SK-N-SH (cell line): ENCODE data around the gene ZDHHC24. TPM values are rescaled to one million over a fixed set of nuclear protein-coding genes. Genes with fewer than 3 reads are reported as not detected.
A peak's percentile ranks its signal among the peaks of the same experiment; 100 is the strongest.

Source experiments
- CTCF ChIA-PET: fragments of 300-600, 350-600 bp; formaldehyde crosslinking; extraction: SDS; loops from one replicate; lab custom pipeline; 2021; lab: Yijun Ruan, JAX
- POLR2A ChIA-PET: fragments of 350-600 bp; sonication (Branson Sonifier 250); formaldehyde crosslinking; extraction: SDS; loops from one replicate; lab custom pipeline; 2020; ENCODE audit warnings: antibody characterized with exemption, inconsistent platforms; lab: Yijun Ruan, JAX
- DNase-seq: peaks from one replicate; pipeline ENCODE4 v3.0.0; 2012
- H2AFZ ChIP-seq: fragments of 200-600 bp; sonication (generic); 2 replicates; pipeline ENCODE4 v1.8.1; 2016; ENCODE audit warnings: antibody characterized with exemption, mild to moderate bottlenecking, low read depth
- H3F3A ChIP-seq: fragments of 200-600 bp; sonication (generic); replicated peaks from 2 replicates; pipeline ENCODE3; 2016; ENCODE audit warnings: antibody characterized with exemption, mild to moderate bottlenecking; ENCODE audit not compliant: insufficient read depth
- H3K27ac ChIP-seq, 2 experiments: fragments of 200-500 bp in 1 of 2; fragments of 200-600 bp in 1 of 2; sonication (Bioruptor generic) in 1 of 2; sonication (generic), shearing (Covaris generic) in 1 of 2; 2 replicates each; pipeline versions ENCODE4 v1.5.1 to v1.6.1; 2014 to 2016; ENCODE audit warnings: low read depth in 2 of 2, inconsistent platforms in 1 of 2, low read length in 1 of 2, mild to moderate bottlenecking in 1 of 2, mixed read lengths in 1 of 2
- H3K27me3 ChIP-seq: fragments of 200-600 bp; sonication (generic), shearing (Covaris generic); 2 replicates; pipeline ENCODE4 v1.6.1; 2016; ENCODE audit warnings: mixed run types; ENCODE audit not compliant: insufficient read depth
- H3K36me3 ChIP-seq, 2 experiments: fragments of 200-500 bp in 1 of 2; fragments of 200-600 bp in 1 of 2; sonication (Bioruptor generic) in 1 of 2; sonication (generic) in 1 of 2; replicated peaks in 1 of 2; 2 replicates each; pipeline versions ENCODE3 to v1.5.1; 2014 to 2016; ENCODE audit warnings: low read length in 1 of 2, mild to moderate bottlenecking in 1 of 2; ENCODE audit not compliant: insufficient read depth in 2 of 2, control insufficient read depth in 1 of 2
- H3K4me1 ChIP-seq, 2 experiments: fragments of 200-500 bp in 1 of 2; fragments of 200-600 bp in 1 of 2; sonication (Bioruptor generic) in 1 of 2; sonication (generic), shearing (Covaris generic) in 1 of 2; 2 replicates each; pipeline versions ENCODE4 v1.5.1 to v1.6.1; 2014 to 2016; ENCODE audit warnings: low read depth in 1 of 2, low read length in 1 of 2, mixed run types in 1 of 2; ENCODE audit not compliant: insufficient read depth in 2 of 2, control insufficient read depth in 1 of 2
- H3K4me2 ChIP-seq: fragments of 200-600 bp; sonication (generic), shearing (Covaris generic); 2 replicates; pipeline ENCODE4 v1.6.1; 2017; ENCODE audit warnings: mixed run types
- H3K4me3 ChIP-seq, 2 experiments: fragments of 200-500 bp in 1 of 2; fragments of 200-600 bp in 1 of 2; sonication (Bioruptor generic) in 1 of 2; sonication (generic), shearing (Covaris generic) in 1 of 2; 2 replicates each; pipeline versions ENCODE4 v1.5.1 to v1.8.1; 2014 to 2016; ENCODE audit warnings: low read depth in 2 of 2, inconsistent platforms in 1 of 2, low read length in 1 of 2, mild to moderate bottlenecking in 1 of 2, mixed read lengths in 1 of 2, moderate library complexity in 1 of 2
- H3K79me2 ChIP-seq: fragments of 200-600 bp; sonication (generic); 2 replicates; pipeline ENCODE4 v1.8.1; 2017; ENCODE audit warnings: mild to moderate bottlenecking; ENCODE audit not compliant: insufficient read depth
- H3K9ac ChIP-seq: fragments of 200-600 bp; sonication (generic); 2 replicates; pipeline ENCODE4 v1.6.1; 2017; ENCODE audit warnings: mixed run types
- H3K9me2 ChIP-seq: fragments of 200-600 bp; sonication (generic); 2 replicates; pipeline ENCODE4 v1.6.1; 2017; ENCODE audit warnings: mixed run types
- H3K9me3 ChIP-seq: fragments of 200-600 bp; sonication (generic); 2 replicates; pipeline ENCODE4 v1.6.1; 2017; ENCODE audit warnings: mixed run types, mild to moderate bottlenecking, moderate library complexity
- H4K20me1 ChIP-seq: fragments of 200-600 bp; sonication (generic); 2 replicates; pipeline ENCODE4 v1.6.1; 2017; ENCODE audit warnings: mild to moderate bottlenecking, mixed run types; ENCODE audit not compliant: insufficient read depth
- EP300 ChIP-seq, 2 experiments: IDR thresholded peaks; 2 replicates each; pipeline versions ENCODE4 v1.4.0 to v1.6.1; 2012; ENCODE audit warnings: borderline replicate concordance in 1 of 2, low read depth in 1 of 2, low read length in 1 of 2
- EZH2phosphoT487 ChIP-seq: fragments of 200-600 bp; sonication (generic); IDR thresholded peaks from 2 replicates; pipeline ENCODE4 v1.6.1; 2017; ENCODE audit warnings: low read depth, mixed run types, mild to moderate bottlenecking, antibody characterized with exemption, moderate library complexity, borderline replicate concordance
- FOXJ3 ChIP-seq: sonication (generic); formaldehyde crosslinking; IDR thresholded peaks from 2 replicates; pipeline ENCODE4 v1.5.1; 2020; ENCODE audit warnings: mild to moderate bottlenecking, missing genetic modification reagents
- FOXM1 ChIP-seq: IDR thresholded peaks from 2 replicates; pipeline ENCODE4 v1.4.0; 2012; ENCODE audit warnings: low read depth, mild to moderate bottlenecking
- GABPA ChIP-seq: IDR thresholded peaks from 2 replicates; pipeline ENCODE4 v1.4.0; 2012; ENCODE audit warnings: low read depth, mild to moderate bottlenecking
- MEF2A ChIP-seq: IDR thresholded peaks from 2 replicates; pipeline ENCODE4 v1.4.0; 2012; ENCODE audit warnings: low read depth, borderline replicate concordance
- MXI1 ChIP-seq: IDR thresholded peaks from 2 replicates; pipeline ENCODE4 v1.6.1; 2012; ENCODE audit warnings: mild to moderate bottlenecking, low read depth, low read length, improper control_type of control experiment
- NRF1 ChIP-seq: IDR thresholded peaks from 2 replicates; pipeline ENCODE4 v1.6.1; 2012; ENCODE audit warnings: low read depth, mild to moderate bottlenecking, low read length
- POLR2AphosphoS5 ChIP-seq: IDR thresholded peaks from 2 replicates; pipeline ENCODE4 v1.6.1; 2012; ENCODE audit warnings: low read depth, low read length
- RAD21 ChIP-seq: IDR thresholded peaks from 2 replicates; pipeline ENCODE4 v1.6.1; 2012; ENCODE audit warnings: mild to moderate bottlenecking, low read length
- RCOR1 ChIP-seq: fragments of 150-350 bp; IDR thresholded peaks from 2 replicates; pipeline ENCODE4 v1.6.1; 2017; ENCODE audit warnings: antibody characterized with exemption, low read length
- RFX5 ChIP-seq: IDR thresholded peaks from 2 replicates; pipeline ENCODE4 v1.6.1; 2012; ENCODE audit warnings: mild to moderate bottlenecking, improper control_type of control experiment, low read length
- RXRA ChIP-seq: IDR thresholded peaks from 2 replicates; pipeline ENCODE4 v1.4.0; 2012; ENCODE audit warnings: low read depth, mild to moderate bottlenecking, borderline replicate concordance
- SIN3A ChIP-seq: IDR thresholded peaks from 2 replicates; pipeline ENCODE4 v1.6.1; 2012; ENCODE audit warnings: low read depth, mild to moderate bottlenecking, low read length, moderate library complexity, borderline replicate concordance
- SMC3 ChIP-seq: IDR thresholded peaks from 2 replicates; pipeline ENCODE4 v1.6.1; 2012; ENCODE audit warnings: low read depth, low read length, improper control_type of control experiment
- TAF1 ChIP-seq: IDR thresholded peaks from 2 replicates; pipeline ENCODE4 v1.6.1; 2012; ENCODE audit warnings: low read depth, mild to moderate bottlenecking, low read length, moderate library complexity, borderline replicate concordance
- TCF12 ChIP-seq: IDR thresholded peaks from 2 replicates; pipeline ENCODE4 v1.4.0; 2012
- YY1 ChIP-seq: IDR thresholded peaks from 2 replicates; pipeline ENCODE4 v1.4.0; 2012; ENCODE audit warnings: low read depth, mild to moderate bottlenecking
- WGBS: methylation state at CpG from one replicate; pipeline ENCODE4 v1.1.6; 2017; ENCODE audit warnings: low lambda C conversion rate; 5-methylcytosine and 5-hydroxymethylcytosine counted together
- polyA plus RNA-seq, 3 experiments: library from polyadenylated mRNA; depleted of rRNA; stranded (reverse); fragments of >200 nt; gene quantifications; 2 replicates each; pipeline ENCODE4 v1.2.3, GENCODE V29; 2012
- TF ChIP-seq, protein P1 (sequence below): IDR thresholded peaks from 2 replicates; pipeline ENCODE4 v1.6.1; 2012; ENCODE audit warnings: mild to moderate bottlenecking, low read depth, low read length, moderate library complexity
- TF ChIP-seq, protein P2 (sequence below): fragments of 200-600 bp; sonication (generic); IDR thresholded peaks from 2 replicates; pipeline ENCODE4 v1.6.1; 2017; ENCODE audit warnings: antibody characterized with exemption, mild to moderate bottlenecking, moderate library complexity
- TF ChIP-seq, protein P3 (sequence below): IDR thresholded peaks from 2 replicates; pipeline ENCODE4 v1.4.0; 2012; ENCODE audit warnings: low read depth, borderline replicate concordance
- TF ChIP-seq, protein P4 (sequence below): IDR thresholded peaks from 2 replicates; pipeline ENCODE4 v1.4.0; 2012; ENCODE audit warnings: low read depth, borderline replicate concordance

ZDHHC24 gene, protein sequence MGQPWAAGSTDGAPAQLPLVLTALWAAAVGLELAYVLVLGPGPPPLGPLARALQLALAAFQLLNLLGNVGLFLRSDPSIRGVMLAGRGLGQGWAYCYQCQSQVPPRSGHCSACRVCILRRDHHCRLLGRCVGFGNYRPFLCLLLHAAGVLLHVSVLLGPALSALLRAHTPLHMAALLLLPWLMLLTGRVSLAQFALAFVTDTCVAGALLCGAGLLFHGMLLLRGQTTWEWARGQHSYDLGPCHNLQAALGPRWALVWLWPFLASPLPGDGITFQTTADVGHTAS
- 12.6 and 13.1 TPM in 2 replicates for polyA plus RNA-seq (2012; rRNA removed)
- 9.6 and 12.5 TPM in 2 replicates for polyA plus RNA-seq (2012; cell fraction: cytosol; rRNA removed)
- polyA plus RNA-seq (2012; cell fraction: nucleus; rRNA removed), result 10.8 and 12.0 TPM in 2 replicates

DNA sequence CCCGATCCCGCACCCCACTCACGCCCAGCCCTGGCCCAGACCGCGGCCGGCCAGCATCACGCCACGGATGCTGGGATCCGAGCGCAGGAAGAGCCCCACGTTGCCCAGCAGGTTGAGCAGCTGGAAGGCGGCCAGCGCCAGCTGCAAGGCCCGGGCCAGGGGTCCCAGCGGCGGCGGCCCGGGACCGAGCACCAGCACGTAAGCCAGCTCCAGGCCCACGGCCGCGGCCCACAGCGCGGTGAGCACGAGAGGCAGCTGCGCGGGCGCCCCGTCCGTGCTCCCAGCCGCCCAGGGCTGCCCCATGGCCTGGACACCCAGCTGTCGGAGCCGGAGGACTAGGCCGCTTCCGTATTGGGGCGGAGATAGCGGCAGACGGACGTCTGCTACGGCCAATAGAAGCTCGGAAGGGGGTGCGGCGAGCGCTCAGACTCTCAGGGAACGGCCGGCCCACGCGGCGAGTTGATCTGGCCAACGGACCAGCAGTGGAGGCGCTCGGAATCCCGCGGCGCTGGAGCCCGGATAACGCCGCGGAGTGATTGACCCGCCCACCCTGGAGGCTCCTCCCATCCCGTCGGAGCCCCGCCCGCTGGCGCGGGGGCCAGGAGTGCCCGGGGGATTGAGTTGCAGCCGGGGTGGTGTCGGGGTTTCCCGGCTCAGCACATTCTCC is at the start of gene ZDHHC24:
TSS of gene ZDHHC24 (minus strand) at position 348 of the 667 bp plus-strand sequence. CDS start at position 303, 45 bp downstream.
- POLR2A ChIA-PET, result interaction anchor here (0.6 to 1.8 kb wide), 7 partner anchors 14 to 133 kb away, joined by 3 to 9 read pairs (median 4); partner anchors contain the start of genes BBS1 and CTSF
- TF ChIP-seq, protein P1, sequence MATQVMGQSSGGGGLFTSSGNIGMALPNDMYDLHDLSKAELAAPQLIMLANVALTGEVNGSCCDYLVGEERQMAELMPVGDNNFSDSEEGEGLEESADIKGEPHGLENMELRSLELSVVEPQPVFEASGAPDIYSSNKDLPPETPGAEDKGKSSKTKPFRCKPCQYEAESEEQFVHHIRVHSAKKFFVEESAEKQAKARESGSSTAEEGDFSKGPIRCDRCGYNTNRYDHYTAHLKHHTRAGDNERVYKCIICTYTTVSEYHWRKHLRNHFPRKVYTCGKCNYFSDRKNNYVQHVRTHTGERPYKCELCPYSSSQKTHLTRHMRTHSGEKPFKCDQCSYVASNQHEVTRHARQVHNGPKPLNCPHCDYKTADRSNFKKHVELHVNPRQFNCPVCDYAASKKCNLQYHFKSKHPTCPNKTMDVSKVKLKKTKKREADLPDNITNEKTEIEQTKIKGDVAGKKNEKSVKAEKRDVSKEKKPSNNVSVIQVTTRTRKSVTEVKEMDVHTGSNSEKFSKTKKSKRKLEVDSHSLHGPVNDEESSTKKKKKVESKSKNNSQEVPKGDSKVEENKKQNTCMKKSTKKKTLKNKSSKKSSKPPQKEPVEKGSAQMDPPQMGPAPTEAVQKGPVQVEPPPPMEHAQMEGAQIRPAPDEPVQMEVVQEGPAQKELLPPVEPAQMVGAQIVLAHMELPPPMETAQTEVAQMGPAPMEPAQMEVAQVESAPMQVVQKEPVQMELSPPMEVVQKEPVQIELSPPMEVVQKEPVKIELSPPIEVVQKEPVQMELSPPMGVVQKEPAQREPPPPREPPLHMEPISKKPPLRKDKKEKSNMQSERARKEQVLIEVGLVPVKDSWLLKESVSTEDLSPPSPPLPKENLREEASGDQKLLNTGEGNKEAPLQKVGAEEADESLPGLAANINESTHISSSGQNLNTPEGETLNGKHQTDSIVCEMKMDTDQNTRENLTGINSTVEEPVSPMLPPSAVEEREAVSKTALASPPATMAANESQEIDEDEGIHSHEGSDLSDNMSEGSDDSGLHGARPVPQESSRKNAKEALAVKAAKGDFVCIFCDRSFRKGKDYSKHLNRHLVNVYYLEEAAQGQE, result no peak
- no peak for TF ChIP-seq EP300 (IDR thresholded peaks at IDR 0.05; ENCODE audit: borderline replicate concordance in 1 of 2, low read depth in 1 of 2, low read length in 1 of 2)
- peak; percentile 91 for TF ChIP-seq MXI1
- no peak for TF ChIP-seq RCOR1
- TF ChIP-seq, protein P2, sequence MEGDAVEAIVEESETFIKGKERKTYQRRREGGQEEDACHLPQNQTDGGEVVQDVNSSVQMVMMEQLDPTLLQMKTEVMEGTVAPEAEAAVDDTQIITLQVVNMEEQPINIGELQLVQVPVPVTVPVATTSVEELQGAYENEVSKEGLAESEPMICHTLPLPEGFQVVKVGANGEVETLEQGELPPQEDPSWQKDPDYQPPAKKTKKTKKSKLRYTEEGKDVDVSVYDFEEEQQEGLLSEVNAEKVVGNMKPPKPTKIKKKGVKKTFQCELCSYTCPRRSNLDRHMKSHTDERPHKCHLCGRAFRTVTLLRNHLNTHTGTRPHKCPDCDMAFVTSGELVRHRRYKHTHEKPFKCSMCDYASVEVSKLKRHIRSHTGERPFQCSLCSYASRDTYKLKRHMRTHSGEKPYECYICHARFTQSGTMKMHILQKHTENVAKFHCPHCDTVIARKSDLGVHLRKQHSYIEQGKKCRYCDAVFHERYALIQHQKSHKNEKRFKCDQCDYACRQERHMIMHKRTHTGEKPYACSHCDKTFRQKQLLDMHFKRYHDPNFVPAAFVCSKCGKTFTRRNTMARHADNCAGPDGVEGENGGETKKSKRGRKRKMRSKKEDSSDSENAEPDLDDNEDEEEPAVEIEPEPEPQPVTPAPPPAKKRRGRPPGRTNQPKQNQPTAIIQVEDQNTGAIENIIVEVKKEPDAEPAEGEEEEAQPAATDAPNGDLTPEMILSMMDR, result no peak
- peak; percentile 55 for TF ChIP-seq GABPA
- TF ChIP-seq POLR2AphosphoS5, result peak; percentile 56; the same call in 1 of the 2 replicates
- TF ChIP-seq FOXJ3 (CRISPR knock-in tag), result no peak
- no peak for TF ChIP-seq RXRA
- TF ChIP-seq SIN3A, result peak; percentile 85; the same call in 1 of the 2 replicates
- TF ChIP-seq EZH2phosphoT487, result no peak
- no peak for TF ChIP-seq MEF2A
- TF ChIP-seq NRF1, result no peak
- peak; percentile 61; the same call in 1 of the 2 replicates for TF ChIP-seq TAF1
- 0 out of 2 replicates have a peak, but pooled peaks have one; percentile 24 for TF ChIP-seq RFX5
- no peak for TF ChIP-seq FOXM1
- TF ChIP-seq RAD21, result no peak
- TF ChIP-seq, protein P3, sequence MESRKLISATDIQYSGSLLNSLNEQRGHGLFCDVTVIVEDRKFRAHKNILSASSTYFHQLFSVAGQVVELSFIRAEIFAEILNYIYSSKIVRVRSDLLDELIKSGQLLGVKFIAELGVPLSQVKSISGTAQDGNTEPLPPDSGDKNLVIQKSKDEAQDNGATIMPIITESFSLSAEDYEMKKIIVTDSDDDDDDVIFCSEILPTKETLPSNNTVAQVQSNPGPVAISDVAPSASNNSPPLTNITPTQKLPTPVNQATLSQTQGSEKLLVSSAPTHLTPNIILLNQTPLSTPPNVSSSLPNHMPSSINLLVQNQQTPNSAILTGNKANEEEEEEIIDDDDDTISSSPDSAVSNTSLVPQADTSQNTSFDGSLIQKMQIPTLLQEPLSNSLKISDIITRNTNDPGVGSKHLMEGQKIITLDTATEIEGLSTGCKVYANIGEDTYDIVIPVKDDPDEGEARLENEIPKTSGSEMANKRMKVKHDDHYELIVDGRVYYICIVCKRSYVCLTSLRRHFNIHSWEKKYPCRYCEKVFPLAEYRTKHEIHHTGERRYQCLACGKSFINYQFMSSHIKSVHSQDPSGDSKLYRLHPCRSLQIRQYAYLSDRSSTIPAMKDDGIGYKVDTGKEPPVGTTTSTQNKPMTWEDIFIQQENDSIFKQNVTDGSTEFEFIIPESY, result peak; percentile 45; the same call in 1 of the 2 replicates
- no peak for TF ChIP-seq SMC3
- TF ChIP-seq YY1, result no peak
- no peak for TF ChIP-seq TCF12
- TF ChIP-seq, protein P4, sequence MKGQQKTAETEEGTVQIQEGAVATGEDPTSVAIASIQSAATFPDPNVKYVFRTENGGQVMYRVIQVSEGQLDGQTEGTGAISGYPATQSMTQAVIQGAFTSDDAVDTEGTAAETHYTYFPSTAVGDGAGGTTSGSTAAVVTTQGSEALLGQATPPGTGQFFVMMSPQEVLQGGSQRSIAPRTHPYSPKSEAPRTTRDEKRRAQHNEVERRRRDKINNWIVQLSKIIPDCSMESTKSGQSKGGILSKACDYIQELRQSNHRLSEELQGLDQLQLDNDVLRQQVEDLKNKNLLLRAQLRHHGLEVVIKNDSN, result no peak

More for the DNA sequence above, at the start of gene ZDHHC24:
- peak within 1 kb of the TSS; percentile 98 for H2AFZ ChIP-seq
- peak within 1 kb of the TSS; percentile 86 for H3K9ac ChIP-seq
- WGBS, result 0% methylated on average over 13 of the region's 71 CpGs
- H3K9me2 ChIP-seq, result no peaks in the 10 kb centered on the region
- peaks cover 0 to 10% of the 10 kb centered on the region in 2 experiments; a peak in 1 of 4 replicates for H3K4me1 ChIP-seq
- H3K4me2 ChIP-seq, result peak within 1 kb of the TSS; percentile 89
- DNase-seq, result peak; percentile 99
- peak within 1 kb of the TSS; percentile 39 to 64; a peak in 3 of 4 replicates for H3K27ac ChIP-seq
- CTCF ChIA-PET, result interaction anchor here (0.6 to 2.8 kb wide), 7 partner anchors 9 to 1229 kb away, joined by 3 to 20 read pairs (median 4); partner anchors contain the start of gene RBM4B
- peaks cover 7% of the 10 kb centered on the region for H3K79me2 ChIP-seq
- H3K36me3 ChIP-seq, result peaks cover 1 to 9% of the 10 kb centered on the region in 2 experiments
- peak within 1 kb of the TSS; percentile 84 to 88 for H3K4me3 ChIP-seq
- H3K9me3 ChIP-seq, result no peaks in the 10 kb centered on the region
- no peaks in the 10 kb centered on the region for H4K20me1 ChIP-seq
- no peaks in the 10 kb centered on the region for H3K27me3 ChIP-seq
- peaks cover 4% of the 10 kb centered on the region for H3F3A ChIP-seq
